Measurements from ENCODE around the gene GJA9.

DNA sequence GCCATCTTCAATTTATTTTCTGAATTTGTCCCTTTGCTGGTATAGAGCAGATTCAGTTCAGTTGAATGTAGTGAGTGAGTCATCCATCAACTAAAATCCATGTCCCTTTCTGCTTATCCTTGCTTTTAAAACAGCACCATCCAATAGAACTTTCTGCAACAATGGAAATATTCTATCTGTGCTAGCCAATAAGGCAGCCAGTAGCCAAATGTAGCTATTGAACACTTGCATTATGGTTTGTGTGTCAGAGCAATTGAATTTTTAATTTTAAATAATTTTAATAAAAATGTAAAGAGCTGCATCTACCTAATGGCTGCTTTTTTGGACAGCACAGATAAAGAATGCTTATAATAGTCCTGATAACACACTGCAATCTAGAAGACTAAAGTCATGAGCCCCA is at the start of gene GJA9:
- TF ChIP-seq, protein P1, sequence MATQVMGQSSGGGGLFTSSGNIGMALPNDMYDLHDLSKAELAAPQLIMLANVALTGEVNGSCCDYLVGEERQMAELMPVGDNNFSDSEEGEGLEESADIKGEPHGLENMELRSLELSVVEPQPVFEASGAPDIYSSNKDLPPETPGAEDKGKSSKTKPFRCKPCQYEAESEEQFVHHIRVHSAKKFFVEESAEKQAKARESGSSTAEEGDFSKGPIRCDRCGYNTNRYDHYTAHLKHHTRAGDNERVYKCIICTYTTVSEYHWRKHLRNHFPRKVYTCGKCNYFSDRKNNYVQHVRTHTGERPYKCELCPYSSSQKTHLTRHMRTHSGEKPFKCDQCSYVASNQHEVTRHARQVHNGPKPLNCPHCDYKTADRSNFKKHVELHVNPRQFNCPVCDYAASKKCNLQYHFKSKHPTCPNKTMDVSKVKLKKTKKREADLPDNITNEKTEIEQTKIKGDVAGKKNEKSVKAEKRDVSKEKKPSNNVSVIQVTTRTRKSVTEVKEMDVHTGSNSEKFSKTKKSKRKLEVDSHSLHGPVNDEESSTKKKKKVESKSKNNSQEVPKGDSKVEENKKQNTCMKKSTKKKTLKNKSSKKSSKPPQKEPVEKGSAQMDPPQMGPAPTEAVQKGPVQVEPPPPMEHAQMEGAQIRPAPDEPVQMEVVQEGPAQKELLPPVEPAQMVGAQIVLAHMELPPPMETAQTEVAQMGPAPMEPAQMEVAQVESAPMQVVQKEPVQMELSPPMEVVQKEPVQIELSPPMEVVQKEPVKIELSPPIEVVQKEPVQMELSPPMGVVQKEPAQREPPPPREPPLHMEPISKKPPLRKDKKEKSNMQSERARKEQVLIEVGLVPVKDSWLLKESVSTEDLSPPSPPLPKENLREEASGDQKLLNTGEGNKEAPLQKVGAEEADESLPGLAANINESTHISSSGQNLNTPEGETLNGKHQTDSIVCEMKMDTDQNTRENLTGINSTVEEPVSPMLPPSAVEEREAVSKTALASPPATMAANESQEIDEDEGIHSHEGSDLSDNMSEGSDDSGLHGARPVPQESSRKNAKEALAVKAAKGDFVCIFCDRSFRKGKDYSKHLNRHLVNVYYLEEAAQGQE (IDR thresholded peaks at IDR 0.05) = no peak
- TF ChIP-seq, protein P2, sequence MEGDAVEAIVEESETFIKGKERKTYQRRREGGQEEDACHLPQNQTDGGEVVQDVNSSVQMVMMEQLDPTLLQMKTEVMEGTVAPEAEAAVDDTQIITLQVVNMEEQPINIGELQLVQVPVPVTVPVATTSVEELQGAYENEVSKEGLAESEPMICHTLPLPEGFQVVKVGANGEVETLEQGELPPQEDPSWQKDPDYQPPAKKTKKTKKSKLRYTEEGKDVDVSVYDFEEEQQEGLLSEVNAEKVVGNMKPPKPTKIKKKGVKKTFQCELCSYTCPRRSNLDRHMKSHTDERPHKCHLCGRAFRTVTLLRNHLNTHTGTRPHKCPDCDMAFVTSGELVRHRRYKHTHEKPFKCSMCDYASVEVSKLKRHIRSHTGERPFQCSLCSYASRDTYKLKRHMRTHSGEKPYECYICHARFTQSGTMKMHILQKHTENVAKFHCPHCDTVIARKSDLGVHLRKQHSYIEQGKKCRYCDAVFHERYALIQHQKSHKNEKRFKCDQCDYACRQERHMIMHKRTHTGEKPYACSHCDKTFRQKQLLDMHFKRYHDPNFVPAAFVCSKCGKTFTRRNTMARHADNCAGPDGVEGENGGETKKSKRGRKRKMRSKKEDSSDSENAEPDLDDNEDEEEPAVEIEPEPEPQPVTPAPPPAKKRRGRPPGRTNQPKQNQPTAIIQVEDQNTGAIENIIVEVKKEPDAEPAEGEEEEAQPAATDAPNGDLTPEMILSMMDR (IDR thresholded peaks at IDR 0.05; ENCODE audit: low read depth, low read length, missing input control) = no peak
- TF ChIP-seq, protein P3, sequence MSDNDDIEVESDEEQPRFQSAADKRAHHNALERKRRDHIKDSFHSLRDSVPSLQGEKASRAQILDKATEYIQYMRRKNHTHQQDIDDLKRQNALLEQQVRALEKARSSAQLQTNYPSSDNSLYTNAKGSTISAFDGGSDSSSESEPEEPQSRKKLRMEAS (IDR thresholded peaks at IDR 0.05) = no peak

All from liver (tissue), 2 donors.